CD4-positive, alpha-beta T cell treated with Interleukin-10 for 1 hour (primary cell): ENCODE results near the gene SMIM7.

ENCODE experiments used
- DNase-seq: peaks from one replicate; pipeline ENCODE4 v3.0.0-alpha.2; 2020

SMIM7 gene

DNA sequence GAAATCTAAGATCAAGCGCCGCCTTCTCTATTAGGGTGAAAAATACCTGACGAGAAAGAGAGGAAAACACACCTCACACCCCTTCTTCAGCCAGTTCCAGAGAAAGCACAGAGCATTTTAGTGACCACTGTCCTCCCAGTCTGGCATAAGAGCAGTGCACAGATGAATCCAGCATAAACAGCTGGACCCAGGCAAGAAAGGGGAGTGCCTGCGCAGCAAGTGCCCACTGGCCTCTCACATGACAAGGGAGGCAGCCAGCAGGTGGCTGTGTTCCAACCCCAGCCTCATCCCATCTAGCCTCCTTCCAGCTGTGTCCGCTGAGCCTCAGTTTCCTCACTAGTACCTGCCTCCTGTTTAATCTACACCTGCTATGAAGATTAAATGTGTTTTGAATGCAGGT, 39.9 kb downstream of the SMIM7 start:
- no peak for DNase-seq

DNA sequence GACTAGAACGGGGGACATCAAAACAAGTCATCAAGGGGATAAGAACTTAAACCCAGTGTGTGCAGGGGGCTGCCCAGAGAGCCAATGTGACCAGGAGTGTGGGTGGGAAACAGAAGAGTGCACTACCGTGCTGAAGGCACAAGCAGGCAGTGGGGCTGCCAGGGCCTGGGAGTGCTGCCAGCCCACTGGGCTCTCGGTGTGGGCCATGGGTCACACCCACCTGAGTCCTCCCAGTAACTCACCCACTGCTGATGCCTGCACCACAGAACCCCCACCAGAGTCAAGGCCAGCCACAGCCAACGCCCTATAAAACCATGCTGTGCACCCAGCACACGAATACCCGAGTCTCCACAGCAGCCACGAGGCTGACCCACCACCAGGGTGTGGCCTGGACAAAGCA, 40.5 kb downstream of the SMIM7 start:
- no peak for DNase-seq

- DNase-seq = no peak
Measured at GRCh38 chr19:16618248-16618647, 41.7 kb downstream of the SMIM7 start.

DNA sequence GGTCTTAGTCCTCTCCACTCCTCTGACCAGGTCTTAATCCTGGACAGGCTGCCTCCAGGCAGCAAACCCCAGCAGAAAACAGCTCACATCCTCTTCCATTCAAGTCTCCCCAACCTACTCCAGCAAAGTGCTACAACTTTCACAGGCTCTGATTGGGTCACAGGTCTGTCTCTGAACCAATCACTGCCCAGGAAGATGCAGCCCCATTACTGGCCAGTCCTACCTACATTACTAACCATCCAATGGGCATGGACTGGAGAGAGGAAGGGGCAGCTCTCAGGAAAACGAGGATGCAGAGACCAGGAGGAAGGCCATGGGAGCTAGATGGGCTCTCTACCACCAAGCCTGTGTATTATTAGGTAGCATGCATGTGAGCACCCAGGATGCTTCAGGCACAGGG, 44.1 kb downstream of the SMIM7 start:
- no peak for DNase-seq

GRCh38 chr19:16614941-16615340, 45.0 kb downstream of the SMIM7 start:
- DNase-seq = no peak

- DNase-seq = no peak
Measured at GRCh38 chr19:16613841-16614240, 46.1 kb downstream of the SMIM7 start.

- DNase-seq = no peak
Measured at GRCh38 chr19:16612636-16613035, 47.3 kb downstream of the SMIM7 start.

DNA sequence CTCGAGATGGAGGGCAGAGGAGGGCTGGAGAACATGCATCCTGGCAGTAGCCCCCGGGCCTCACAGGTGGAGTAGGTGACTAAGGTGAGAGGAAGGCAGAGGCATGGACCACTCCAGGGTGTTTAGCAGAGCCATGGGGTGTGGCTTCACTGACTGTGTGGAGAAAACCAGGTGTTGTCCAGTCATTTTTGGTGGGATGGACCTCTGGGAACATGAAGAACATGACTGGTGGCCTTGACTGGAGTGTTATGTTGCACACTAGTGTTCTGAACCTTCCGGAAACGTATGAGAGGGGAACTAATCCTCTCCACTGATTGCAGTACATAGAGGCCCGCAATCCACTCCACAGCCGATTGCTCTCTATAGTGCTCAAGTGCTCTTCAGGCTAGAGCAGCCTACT, 48.8 kb downstream of the SMIM7 start:
- no peak for DNase-seq

- DNase-seq = no peak
Measured at GRCh38 chr19:16609511-16610200, 50.3 kb downstream of the SMIM7 start.

DNA sequence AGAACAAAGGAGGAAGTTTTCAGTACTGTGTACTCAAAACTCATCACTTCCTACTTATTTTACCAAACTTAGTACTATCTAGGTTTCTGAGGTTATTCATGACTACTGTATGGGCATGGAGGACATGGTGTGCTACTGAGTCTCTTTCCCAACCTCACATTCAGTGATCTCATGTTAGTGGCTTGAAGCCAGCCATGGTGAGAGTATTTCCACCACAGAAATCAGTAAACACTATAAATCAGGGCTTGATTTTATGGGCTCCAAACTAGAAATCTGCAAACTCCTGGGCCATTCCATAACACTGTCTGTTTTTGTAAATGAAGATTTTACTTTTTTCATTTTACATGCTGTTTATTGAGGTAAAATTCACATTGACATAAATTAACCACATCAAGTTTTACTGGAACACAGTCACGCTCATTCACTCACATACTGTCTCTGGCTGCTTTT, 51.6 kb downstream of the SMIM7 start:
- no peak for DNase-seq

- DNase-seq = no peak
Measured at GRCh38 chr19:16607819-16608218, 52.1 kb downstream of the SMIM7 start.

GRCh38 chr19:16605553-16605994, 54.4 kb downstream of the SMIM7 start:
- DNase-seq = no peak

- no peak for DNase-seq
Measured at GRCh38 chr19:16605115-16605514, 54.8 kb downstream of the SMIM7 start.

GRCh38 chr19:16604615-16605014, 55.3 kb downstream of the SMIM7 start:
- DNase-seq = no peak

DNA sequence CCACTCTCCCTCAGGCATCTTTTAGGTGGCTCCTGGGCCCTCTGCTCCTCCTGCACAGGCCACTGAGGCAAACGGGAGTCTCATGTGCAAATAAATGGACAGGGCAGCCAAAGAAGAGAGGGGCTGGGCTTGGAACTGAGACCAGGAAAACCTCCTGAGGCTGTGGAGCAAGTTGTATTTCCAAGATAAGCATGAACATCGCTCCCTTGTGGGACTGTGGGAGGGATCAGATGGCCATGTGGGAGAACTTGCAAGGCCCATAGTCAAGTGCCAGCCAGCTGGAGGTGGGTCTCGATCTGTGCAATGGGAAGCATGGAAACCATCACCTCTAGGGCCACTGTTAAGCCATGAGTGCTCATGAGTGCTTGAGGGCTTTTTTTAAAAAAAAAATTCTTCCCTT, 56.9 kb downstream of the SMIM7 start:
- DNase-seq = no peak

- DNase-seq = no peak
Measured at GRCh38 chr19:16601378-16602052, 58.4 kb downstream of the SMIM7 start.

DNA sequence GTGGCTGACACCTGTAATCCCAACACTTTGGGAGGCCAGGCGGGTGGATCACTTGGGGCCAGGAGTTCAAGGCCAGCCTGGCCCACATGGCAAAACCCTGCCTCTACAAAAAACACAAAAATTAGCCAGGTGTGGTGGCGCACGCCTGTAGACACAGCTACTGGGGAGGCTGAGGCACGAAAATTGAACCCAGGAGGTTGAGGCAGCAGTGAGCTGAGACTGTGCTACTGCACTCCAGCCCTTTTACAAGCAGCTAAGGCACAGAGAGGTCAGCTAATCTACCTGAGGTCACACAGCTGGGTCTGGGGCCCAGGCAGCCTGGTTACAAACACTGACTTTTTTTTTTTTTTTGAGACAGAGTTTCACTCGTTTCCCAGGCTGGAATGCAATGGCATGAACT, 59.1 kb downstream of the SMIM7 start:
- no peak for DNase-seq

DNA sequence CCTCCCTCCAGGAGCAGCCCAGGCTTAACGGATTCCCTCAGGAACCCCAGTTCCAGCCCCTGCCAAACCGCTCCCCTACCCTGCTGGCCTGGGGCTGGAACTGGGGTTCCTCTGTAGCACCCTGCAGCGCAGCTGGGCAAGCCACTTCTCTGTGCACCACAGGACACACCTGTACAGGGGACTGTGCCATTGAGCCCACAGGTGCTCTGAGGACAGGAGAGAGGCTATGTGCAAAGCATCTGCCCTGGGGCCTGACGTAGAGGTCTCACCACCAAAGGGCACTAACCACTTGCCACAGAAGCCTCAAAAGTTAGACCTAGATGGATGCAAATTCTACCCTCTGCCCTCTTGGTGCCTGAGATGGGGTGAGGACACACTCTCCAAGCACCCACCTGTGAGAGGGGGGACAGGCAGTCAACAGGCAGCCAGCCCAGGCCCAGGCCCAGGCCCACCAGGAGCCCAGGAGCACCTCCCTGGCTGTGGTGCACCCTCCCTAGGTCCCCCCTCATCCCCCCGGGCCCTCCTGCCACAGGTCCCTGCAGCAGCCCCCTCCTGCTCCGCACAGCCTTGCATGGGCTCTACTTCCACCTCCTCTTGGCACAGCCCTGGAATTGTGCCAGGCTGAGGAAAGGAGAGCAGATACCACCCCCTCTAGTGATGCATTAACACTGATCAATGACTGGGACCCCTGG, 60.1 kb downstream of the SMIM7 start:
- no peak for DNase-seq

DNA sequence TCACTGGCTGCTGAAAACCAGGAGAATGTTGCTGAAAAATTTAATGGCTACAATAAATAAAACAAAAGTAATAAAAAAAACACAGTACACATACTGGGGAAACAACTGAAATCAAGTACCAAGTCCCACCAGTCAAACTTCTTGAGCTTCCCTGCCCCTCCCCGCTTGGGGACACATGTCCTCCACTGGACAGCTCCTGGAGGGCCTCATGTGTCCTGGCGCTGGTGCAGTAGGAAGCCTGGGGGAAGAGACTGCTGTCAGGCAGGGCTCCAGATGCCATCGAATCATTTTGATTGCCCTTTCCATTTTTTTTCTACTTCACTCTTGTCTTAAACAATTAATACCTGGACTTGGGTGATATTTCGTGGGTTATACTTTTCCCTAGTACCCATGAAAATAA, 61.1 kb downstream of the SMIM7 start:
- no peak for DNase-seq

DNA sequence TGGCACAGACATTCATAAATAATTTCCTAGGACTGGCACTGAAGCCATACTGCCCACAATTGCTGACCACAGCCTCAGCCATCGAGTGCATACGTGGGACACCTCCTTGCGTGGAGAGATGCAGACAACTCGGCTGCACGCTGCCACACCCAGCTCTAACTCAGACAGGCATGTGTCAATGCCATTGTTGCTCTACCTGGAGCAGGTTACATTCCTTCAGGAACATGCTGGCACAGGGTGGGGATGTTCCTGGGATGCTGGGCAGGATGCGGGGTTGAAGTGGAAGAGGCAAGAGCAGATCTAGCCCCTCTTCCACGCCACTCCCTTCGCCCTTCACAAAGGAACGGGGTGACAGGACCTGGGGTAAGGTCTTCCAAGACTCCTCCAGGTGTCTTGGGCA, 63.5 kb downstream of the SMIM7 start:
- no peak for DNase-seq
